GM23338 (cell line): ENCODE data around the gene AAGAB. TPM values are rescaled to one million over a fixed set of nuclear protein-coding genes. Genes with fewer than 3 reads are reported as not detected.

Source experiments
- ATAC-seq: fragments of 200-7000 bp; cut with Tn5 transposase; 3 replicates; pipeline ENCODE4 v1.9.1; 2020
- DNase-seq: peaks from one replicate; pipeline ENCODE4 v3.0.0-alpha.2; 2015; ENCODE audit warnings: low spot score
- H2AFZ ChIP-seq: fragments of 200-600 bp; sonication (generic); 2 replicates; pipeline ENCODE4 v1.8.0; 2016; ENCODE audit warnings: antibody characterized with exemption, mild to moderate bottlenecking, moderate library complexity
- H3F3A ChIP-seq: fragments of 200-600 bp; sonication (generic); replicated peaks from 2 replicates; pipeline ENCODE4 v1.8.0; 2017; ENCODE audit warnings: antibody characterized with exemption, mixed run types, low read depth
- H3K27ac ChIP-seq: fragments of 200-600 bp; sonication (generic); 2 replicates; pipeline ENCODE4 v1.6.1; 2016; ENCODE audit warnings: low read depth
- H3K27me3 ChIP-seq: fragments of 200-600 bp; sonication (generic); 2 replicates; pipeline ENCODE4 v1.8.0; 2016; ENCODE audit warnings: mild to moderate bottlenecking, mixed run types, moderate library complexity; ENCODE audit not compliant: insufficient read depth
- H3K36me3 ChIP-seq: fragments of 200-600 bp; sonication (generic); 2 replicates; pipeline ENCODE4 v1.8.0; 2016; ENCODE audit warnings: mild to moderate bottlenecking; ENCODE audit not compliant: insufficient read depth
- H3K4me1 ChIP-seq: fragments of 200-600 bp; sonication (generic); 2 replicates; pipeline ENCODE4 v1.8.0; 2016; ENCODE audit warnings: mild to moderate bottlenecking, moderate library complexity; ENCODE audit not compliant: insufficient read depth
- H3K4me2 ChIP-seq: fragments of 200-600 bp; sonication (generic); 2 replicates; pipeline ENCODE4 v1.7.1; 2017; ENCODE audit warnings: mixed run types
- H3K4me3 ChIP-seq: fragments of 200-600 bp; sonication (generic); 2 replicates; pipeline ENCODE4 v1.6.1; 2016; ENCODE audit warnings: mixed run types
- H3K79me2 ChIP-seq: fragments of 200-600 bp; sonication (generic); replicated peaks from 2 replicates; pipeline ENCODE4 v1.8.0; 2017; ENCODE audit warnings: mild to moderate bottlenecking; ENCODE audit not compliant: insufficient read depth
- H3K9me2 ChIP-seq: fragments of 200-600 bp; sonication (generic); 2 replicates; pipeline ENCODE4 v1.8.0; 2017; ENCODE audit not compliant: insufficient read depth
- H4K20me1 ChIP-seq: fragments of 200-600 bp; sonication (generic); replicated peaks from 2 replicates; pipeline ENCODE4 v1.8.0; 2017; ENCODE audit warnings: mild to moderate bottlenecking; ENCODE audit not compliant: insufficient read depth
- H3K27ac Mint-ChIP-seq: 2 replicates; pipeline ENCODE4 v1.8.0; 2020; ENCODE audit warnings: inconsistent platforms, mild to moderate bottlenecking, moderate library complexity, mixed read lengths
- H3K27me3 Mint-ChIP-seq: 3 replicates; pipeline ENCODE4 v1.8.0; 2022; ENCODE audit warnings: low read depth, mild to moderate bottlenecking, moderate library complexity, mixed read lengths, inconsistent platforms; ENCODE audit not compliant: insufficient read depth, poor library complexity
- H3K36me3 Mint-ChIP-seq: 3 replicates; pipeline ENCODE4 v1.8.0; 2021; ENCODE audit warnings: low read depth, mild to moderate bottlenecking, inconsistent platforms, moderate library complexity, mixed read lengths
- H3K4me1 Mint-ChIP-seq: 3 replicates; pipeline ENCODE4 v1.8.0; 2020; ENCODE audit warnings: mild to moderate bottlenecking, inconsistent platforms, mixed read lengths
- H3K4me3 Mint-ChIP-seq: 3 replicates; pipeline ENCODE4 v1.8.0; 2021; ENCODE audit warnings: moderate library complexity, mild to moderate bottlenecking, inconsistent platforms, mixed read lengths
- H3K9me3 Mint-ChIP-seq: 3 replicates; pipeline ENCODE4 v1.8.0; 2020; ENCODE audit warnings: moderate library complexity, mild to moderate bottlenecking, inconsistent platforms, mixed read lengths
- CREB1 ChIP-seq: fragments of 250-450 bp; sonication (Bioruptor Pico); IDR thresholded peaks from 2 replicates; pipeline ENCODE4 v1.5.0; 2020; ENCODE audit warnings: low read depth, mild to moderate bottlenecking, moderate library complexity
- CTCF ChIP-seq, 2 experiments: fragments of 200-600 bp in 1 of 2; sonication (generic) in 1 of 2; conservative IDR thresholded peaks; 2 replicates each; pipeline versions ENCODE4 v1.5.1 to v1.6.1; 2016 to 2017; ENCODE audit warnings: antibody characterized with exemption in 2 of 2, low read depth in 2 of 2, mild to moderate bottlenecking in 2 of 2, moderate library complexity in 1 of 2
- EZH2 ChIP-seq: fragments of 200-600 bp; sonication (generic); IDR thresholded peaks from one replicate; pipeline ENCODE4 v1.8.0; 2017; ENCODE audit warnings: antibody characterized with exemption, mild to moderate bottlenecking, low read depth; ENCODE audit not compliant: unreplicated experiment
- EZH2phosphoT487 ChIP-seq: fragments of 200-600 bp; sonication (generic); IDR thresholded peaks from one replicate; pipeline ENCODE4 v1.8.1; 2018; ENCODE audit warnings: antibody characterized with exemption; ENCODE audit not compliant: unreplicated experiment
- JUNB ChIP-seq: IDR thresholded peaks from one replicate; pipeline ENCODE4 v1.6.1; 2016; ENCODE audit warnings: antibody characterized with exemption; ENCODE audit not compliant: unreplicated experiment
- NANOG ChIP-seq: IDR thresholded peaks from 2 replicates; pipeline ENCODE4 v1.6.1; 2016; ENCODE audit warnings: antibody characterized with exemption, borderline replicate concordance
- POLR2AphosphoS5 ChIP-seq: IDR thresholded peaks from 2 replicates; pipeline ENCODE4 v1.6.1; 2016; ENCODE audit warnings: antibody characterized with exemption, low read depth
- REST ChIP-seq: IDR thresholded peaks from one replicate; pipeline ENCODE4 v1.6.1; 2018; ENCODE audit warnings: antibody characterized with exemption; ENCODE audit not compliant: unreplicated experiment
- STAT1 ChIP-seq: IDR thresholded peaks from one replicate; pipeline ENCODE4 v1.6.1; 2016; ENCODE audit warnings: antibody characterized with exemption; ENCODE audit not compliant: unreplicated experiment
- ZNF114 ChIP-seq: fragments of 250-450 bp; sonication (Bioruptor Pico); IDR thresholded peaks from 2 replicates; pipeline ENCODE4 v1.5.0; 2020; ENCODE audit warnings: mild to moderate bottlenecking, moderate library complexity
- ZNF331 ChIP-seq: fragments of 250-450 bp; sonication (Bioruptor Pico); IDR thresholded peaks from 2 replicates; pipeline ENCODE4 v1.5.0; 2020; ENCODE audit warnings: low read depth, mild to moderate bottlenecking, moderate library complexity
- ZNF462 ChIP-seq: fragments of 250-450 bp; sonication (Bioruptor Pico); IDR thresholded peaks from 2 replicates; pipeline ENCODE4 v1.5.0; 2020; ENCODE audit warnings: mild to moderate bottlenecking, moderate library complexity
- polyA plus RNA-seq: library from polyadenylated mRNA; unstranded; fragments of >200 nt; fragmentation: Nextera tagmentation; extraction: Ambion mirVana; gene quantifications from 2 replicates; pipeline ENCODE4 v1.2.1, GENCODE V29; 2016
- total RNA-seq: library from RNA; depleted of rRNA; stranded (reverse); fragments of >200 nt; shearing (Covaris generic); gene quantifications from 2 replicates; pipeline ENCODE4 v1.2.3, GENCODE V29; 2014
- TF ChIP-seq, protein P1 (sequence below): IDR thresholded peaks from 2 replicates; pipeline ENCODE4 v1.6.1; 2016; ENCODE audit warnings: antibody characterized with exemption

AAGAB gene
- total and polyA plus RNA-seq, 2 experiments from 2014 or later, result 20.8 to 42.8 TPM

- Histone ChIP-seq H3K27ac (no peak overlapping the region), H3K9me2 (no peaks in the 10 kb centered on the region; the same call in 1 of the 2 replicates), H2AFZ (no peak overlapping the region), H3K4me1 (no peaks in the 10 kb centered on the region), H3F3A (no peaks in the 10 kb centered on the region), H3K36me3 (peaks cover 3% of the 10 kb centered on the region; the same call in 1 of the 2 replicates), H3K27me3 (no peaks in the 10 kb centered on the region), H4K20me1 (no peaks in the 10 kb centered on the region), H3K4me3 (no peak overlapping the region), H3K4me2 (no peak overlapping the region), H3K79me2 (no peaks in the 10 kb centered on the region)
- Mint-ChIP-seq H3K36me3 (peaks cover 28% of the 10 kb centered on the region), H3K4me3 (no peak overlapping the region), H3K4me1 (no peaks in the 10 kb centered on the region), H3K27me3 (peaks cover 1% of the 10 kb centered on the region), H3K9me3 (no peaks in the 10 kb centered on the region), H3K27ac (no peak overlapping the region)
- DNase-seq (no peak), ATAC-seq (no peak)
- no peak for TF ChIP-seq ZNF114 (CRISPR knock-in tag)
- no peak for TF ChIP-seq NANOG
- no peak for TF ChIP-seq CREB1 (CRISPR knock-in tag)
- no peak for TF ChIP-seq EZH2
- TF ChIP-seq STAT1, result no peak
- TF ChIP-seq CTCF (conservative IDR thresholded peaks at IDR 0.05; ENCODE audit: low read depth in 2 of 2), result no peak
- TF ChIP-seq ZNF462 (CRISPR knock-in tag), result no peak
- no peak for TF ChIP-seq POLR2AphosphoS5
- TF ChIP-seq JUNB, result no peak
- TF ChIP-seq, protein P1, sequence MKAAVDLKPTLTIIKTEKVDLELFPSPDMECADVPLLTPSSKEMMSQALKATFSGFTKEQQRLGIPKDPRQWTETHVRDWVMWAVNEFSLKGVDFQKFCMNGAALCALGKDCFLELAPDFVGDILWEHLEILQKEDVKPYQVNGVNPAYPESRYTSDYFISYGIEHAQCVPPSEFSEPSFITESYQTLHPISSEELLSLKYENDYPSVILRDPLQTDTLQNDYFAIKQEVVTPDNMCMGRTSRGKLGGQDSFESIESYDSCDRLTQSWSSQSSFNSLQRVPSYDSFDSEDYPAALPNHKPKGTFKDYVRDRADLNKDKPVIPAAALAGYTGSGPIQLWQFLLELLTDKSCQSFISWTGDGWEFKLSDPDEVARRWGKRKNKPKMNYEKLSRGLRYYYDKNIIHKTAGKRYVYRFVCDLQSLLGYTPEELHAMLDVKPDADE, result no peak
- TF ChIP-seq REST, result no peak
- no peak for TF ChIP-seq EZH2phosphoT487
- no peak for TF ChIP-seq ZNF331 (CRISPR knock-in tag)
These were observed 26.2 kb downstream of the AAGAB start for GRCh38 chr15:67228286-67228685.
